HG03280 (cell line): Measurements from ENCODE around the gene TNIK.

ENCODE experiments used
- ATAC-seq: cut with Tn5 transposase; IDR thresholded peaks from one replicate; pipeline ENCODE4 v1.9.1; 2021; ENCODE audit warnings: mild to moderate bottlenecking, moderate library complexity; ENCODE audit not compliant: unreplicated experiment

The TNIK gene

GRCh38 chr3:171018156-171018935 is 441.9 kb downstream of the TNIK start:
- no peak for ATAC-seq

DNA sequence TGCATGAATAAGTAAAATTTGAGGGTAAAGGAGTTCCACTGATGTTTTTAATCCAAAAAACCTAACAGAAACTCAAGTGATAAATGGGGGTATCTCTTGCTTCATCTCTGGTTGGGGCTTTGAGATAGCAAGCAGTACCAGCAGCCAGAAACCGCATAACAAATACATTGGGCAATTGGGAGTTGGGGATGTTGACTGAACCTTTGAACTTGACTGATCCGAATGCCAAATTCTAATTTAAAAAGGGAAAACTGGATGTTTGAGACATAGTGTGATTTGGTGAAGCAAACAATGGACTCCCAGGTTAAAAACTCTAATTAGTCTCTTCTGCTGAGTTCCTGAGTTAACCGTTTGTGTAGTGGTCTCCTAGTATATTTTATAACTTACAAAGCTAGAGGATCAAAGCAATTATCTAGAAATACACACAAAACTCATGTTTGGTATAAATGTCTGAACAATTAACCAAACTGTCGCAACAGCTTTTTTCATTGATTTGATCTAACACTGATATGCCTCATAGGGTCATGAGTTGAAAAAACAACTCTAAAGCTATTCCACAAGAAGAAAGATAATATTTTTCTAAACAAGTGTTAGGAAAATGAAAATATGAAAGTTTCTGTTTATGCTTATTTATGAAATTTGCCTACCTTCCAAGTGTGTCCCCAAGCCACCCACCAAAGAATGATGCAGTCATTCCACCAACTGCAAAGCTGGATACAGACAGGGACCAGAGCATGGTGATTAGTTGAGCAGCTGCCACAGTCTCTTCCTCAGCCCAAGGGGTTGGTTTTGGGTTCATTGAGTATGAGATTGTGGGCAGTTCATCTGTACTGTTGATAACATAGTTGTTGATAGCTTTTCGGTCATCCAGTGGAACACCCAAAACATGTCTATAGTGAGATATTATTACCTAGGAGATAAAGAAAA is 446.1 kb downstream of the TNIK start:
- no peak for ATAC-seq

DNA sequence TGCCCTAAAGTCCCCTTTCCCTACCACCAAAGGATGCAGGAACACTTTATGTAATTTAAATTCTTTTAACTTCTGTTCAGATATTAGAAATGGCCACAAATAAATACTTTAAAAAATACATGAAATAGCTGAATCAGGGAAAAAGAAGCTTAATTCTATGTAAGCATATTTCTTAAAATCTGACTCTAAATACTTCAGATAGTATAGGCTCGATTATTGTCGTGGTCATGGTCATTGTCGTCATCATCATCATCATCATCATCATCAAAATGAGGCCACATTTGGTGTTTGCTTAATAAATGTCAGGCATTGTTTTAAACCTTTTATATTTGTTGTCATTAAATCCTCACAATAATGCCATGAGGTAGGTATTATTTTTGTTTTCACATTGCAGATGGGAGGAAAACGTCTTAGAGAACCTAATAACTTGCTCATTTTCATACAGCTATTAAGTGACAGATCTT is 448.3 kb downstream of the TNIK start:
- no peak for ATAC-seq
